IPS-18a (cell line): ENCODE results near the gene UBAP1L.
"Not testable (repeated sequence)": the region's sequence is repeated elsewhere in the genome, so short reads cannot be mapped to it uniquely, and the experiment has no call there.

Source experiments
- H3K27ac ChIP-seq: one replicate; pipeline ENCODE4 v1.5.1; 2013; ENCODE audit warnings: low read length
- H3K27me3 ChIP-seq: one replicate; pipeline ENCODE4 v1.6.1; 2013; ENCODE audit warnings: mild to moderate bottlenecking, low read length; ENCODE audit not compliant: control insufficient read depth, insufficient read depth
- H3K36me3 ChIP-seq: one replicate; pipeline ENCODE4 v1.6.1; 2013; ENCODE audit warnings: low read depth, low read length; ENCODE audit not compliant: control insufficient read depth
- H3K4me1 ChIP-seq: one replicate; pipeline ENCODE4 v1.6.1; 2013; ENCODE audit warnings: low read depth, low read length; ENCODE audit not compliant: control insufficient read depth
- H3K4me3 ChIP-seq: one replicate; pipeline ENCODE4 v1.5.1; 2013; ENCODE audit warnings: low read length
- H3K9ac ChIP-seq: one replicate; pipeline ENCODE4 v1.6.1; 2013; ENCODE audit warnings: mild to moderate bottlenecking, low read length, moderate library complexity
- H3K9me3 ChIP-seq: one replicate; pipeline ENCODE4 v1.6.1; 2013; ENCODE audit warnings: low read depth, low read length; ENCODE audit not compliant: control insufficient read depth

UBAP1L gene

GRCh38 chr15:65079580-65079979, 35.4 kb downstream of the UBAP1L start:
- Histone ChIP-seq H3K9me3 (no peaks in the 10 kb centered on the region), H3K9ac (no peak overlapping the region), H3K4me1 (peaks cover 25% of the 10 kb centered on the region), H3K36me3 (no peaks in the 10 kb centered on the region), H3K27ac (no peak overlapping the region), H3K4me3 (no peak overlapping the region), H3K27me3 (no peaks in the 10 kb centered on the region)

DNA sequence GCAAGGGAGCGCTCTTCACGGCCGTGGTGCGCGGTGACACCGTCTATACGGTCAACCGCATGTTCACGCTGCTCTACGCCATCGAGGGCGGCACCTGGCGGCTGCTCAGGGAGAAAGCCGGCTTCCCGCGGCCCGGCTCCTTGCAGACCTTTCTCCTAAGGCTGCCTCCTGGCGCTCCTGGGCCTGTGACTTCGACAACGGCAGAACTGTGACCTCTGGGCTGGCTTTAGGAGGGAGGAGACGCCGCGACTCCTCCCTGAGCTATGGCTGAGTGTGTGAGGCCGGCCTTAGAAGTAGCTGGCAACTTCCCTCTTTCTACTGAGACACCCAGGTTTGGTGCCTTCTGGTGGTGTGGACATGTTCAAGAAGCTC, 37.0 kb downstream of the UBAP1L start:
- Histone ChIP-seq H3K9me3 (no peaks in the 10 kb centered on the region), H3K36me3 (no peaks in the 10 kb centered on the region), H3K27ac (no peak overlapping the region), H3K4me3 (no peak overlapping the region), H3K27me3 (no peaks in the 10 kb centered on the region), H3K9ac (no peak overlapping the region), H3K4me1 (peaks cover 9% of the 10 kb centered on the region)

DNA sequence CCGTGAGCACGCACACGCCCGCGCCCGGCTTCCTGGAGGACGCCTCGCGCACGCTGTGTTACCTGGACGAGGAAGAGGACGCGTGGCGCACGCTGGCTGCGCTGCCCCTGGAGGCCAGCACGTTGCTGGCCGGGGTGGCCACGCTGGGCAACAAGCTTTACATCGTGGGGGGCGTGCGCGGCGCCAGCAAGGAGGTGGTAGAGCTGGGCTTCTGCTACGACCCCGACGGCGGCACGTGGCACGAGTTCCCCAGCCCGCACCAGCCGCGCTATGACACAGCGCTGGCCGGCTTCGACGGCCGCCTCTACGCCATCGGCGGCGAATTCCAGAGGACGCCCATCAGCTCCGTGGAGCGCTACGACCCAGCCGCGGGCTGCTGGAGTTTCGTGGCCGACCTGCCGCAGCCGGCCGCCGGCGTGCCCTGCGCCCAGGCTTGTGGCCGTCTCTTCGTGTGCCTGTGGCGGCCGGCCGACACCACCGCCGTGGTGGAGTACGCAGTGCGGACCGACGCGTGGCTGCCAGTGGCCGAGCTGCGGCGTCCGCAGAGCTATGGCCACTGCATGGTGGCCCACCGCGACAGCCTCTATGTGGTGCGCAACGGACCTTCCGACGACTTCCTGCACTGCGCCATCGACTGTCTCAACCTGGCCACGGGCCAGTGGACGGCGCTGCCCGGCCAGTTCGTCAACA, 37.6 kb downstream of the UBAP1L start:
- Histone ChIP-seq H3K27me3 (no peaks in the 10 kb centered on the region), H3K27ac (no peak overlapping the region), H3K4me3 (no peak overlapping the region), H3K9ac (no peak overlapping the region), H3K36me3 (no peaks in the 10 kb centered on the region), H3K4me1 (peaks cover 4% of the 10 kb centered on the region), H3K9me3 (no peaks in the 10 kb centered on the region)

GRCh38 chr15:65076486-65077290, 38.3 kb downstream of the UBAP1L start, which contains the start of gene KBTBD13:
KBTBD13 (plus strand) TSS chr15:65076746; CDS start chr15:65076816, 70 bp downstream.
- no peak within 1 kb of the TSS for H3K9ac ChIP-seq
- H3K27me3 ChIP-seq, result no peaks in the 10 kb centered on the region
- H3K36me3 ChIP-seq, result no peaks in the 10 kb centered on the region
- H3K27ac ChIP-seq, result no peak within 1 kb of the TSS
- no peaks in the 10 kb centered on the region for H3K9me3 ChIP-seq
- H3K4me3 ChIP-seq, result no peak within 1 kb of the TSS
- no peaks in the 10 kb centered on the region for H3K4me1 ChIP-seq

DNA sequence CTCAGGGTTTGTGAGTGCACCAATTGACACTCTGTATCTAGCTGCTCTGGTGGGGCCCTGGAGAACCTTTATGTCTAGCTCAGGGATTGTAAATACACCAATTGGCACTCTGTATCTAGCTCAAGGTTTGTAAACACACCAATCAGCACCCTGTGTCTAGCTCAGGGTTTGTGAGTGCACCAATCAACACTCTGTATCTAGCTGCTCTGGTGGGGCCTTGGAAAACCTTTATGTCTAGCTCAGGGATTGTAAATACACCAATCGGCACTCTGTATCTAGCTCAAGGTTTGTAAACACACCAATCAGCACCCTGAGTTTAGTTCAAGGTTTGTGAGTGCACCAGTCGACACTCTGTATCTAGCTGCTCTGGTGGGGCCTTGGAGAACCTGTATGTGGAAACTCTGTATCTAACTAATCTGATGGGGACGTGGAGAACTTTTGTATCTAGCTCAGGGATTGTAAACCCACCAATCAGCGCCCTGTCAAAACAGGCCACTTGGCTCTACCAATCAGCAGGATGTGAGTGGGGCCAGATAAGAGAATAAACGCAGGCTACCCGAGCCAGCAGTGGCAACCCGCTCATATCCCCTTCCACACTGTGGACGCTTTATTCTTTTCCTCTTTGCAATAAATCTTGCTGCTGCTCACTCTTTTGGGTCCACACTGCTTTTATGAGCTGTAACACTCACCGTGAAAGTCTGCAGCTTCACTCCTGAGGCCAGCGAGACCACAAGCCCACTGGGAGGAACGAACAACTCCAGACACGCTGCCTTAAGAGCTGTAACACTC, 39.2 kb downstream of the UBAP1L start:
- H3K4me3 ChIP-seq, H3K9ac ChIP-seq, H3K4me1 ChIP-seq, H3K36me3 ChIP-seq, H3K9me3 ChIP-seq, H3K27me3 ChIP-seq, H3K27ac ChIP-seq: not testable (repeated sequence)

- not testable (repeated sequence) for H3K4me1 ChIP-seq, H3K36me3 ChIP-seq
Measured at GRCh38 chr15:65074946-65075345, 40.1 kb downstream of the UBAP1L start.

DNA sequence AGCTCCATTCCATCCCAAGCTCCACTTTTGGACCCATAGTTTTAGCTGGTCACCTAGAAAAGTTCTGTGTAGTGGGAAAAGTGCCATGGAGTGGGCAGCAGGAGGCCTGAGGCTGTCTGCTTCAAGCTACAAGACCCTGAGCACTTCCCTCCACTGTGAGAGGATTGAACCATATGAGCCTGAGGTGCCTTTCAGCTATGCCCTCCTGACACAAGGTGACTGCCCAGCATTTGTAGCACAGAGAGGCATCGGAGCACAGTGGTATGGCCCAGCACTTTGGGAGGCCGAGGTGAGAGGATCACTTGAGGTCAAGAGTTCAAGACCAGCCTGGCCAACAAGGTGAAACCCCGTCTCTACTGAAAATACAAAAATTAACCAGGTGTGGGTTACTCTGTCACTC, 42.4 kb downstream of the UBAP1L start:
- H3K4me1 ChIP-seq, result peaks cover 4% of the 10 kb centered on the region
- no peaks in the 10 kb centered on the region for H3K36me3 ChIP-seq
- H3K9me3 ChIP-seq, result no peaks in the 10 kb centered on the region
- H3K4me3 ChIP-seq, result no peak overlapping the region
- no peak overlapping the region for H3K27ac ChIP-seq
- no peak overlapping the region for H3K9ac ChIP-seq
- H3K27me3 ChIP-seq, result peaks cover under 1% of the 10 kb centered on the region

More at GRCh38 chr15:65074946-65075345, 40.1 kb downstream of the UBAP1L start:
- H3K4me3 ChIP-seq, H3K9ac ChIP-seq, H3K9me3 ChIP-seq, H3K27ac ChIP-seq, H3K27me3 ChIP-seq: not testable (repeated sequence)

- peaks cover 6% of the 10 kb centered on the region for H3K4me1 ChIP-seq
- H3K9ac ChIP-seq, result no peak overlapping the region
- H3K4me3 ChIP-seq, result no peak overlapping the region
- H3K27ac ChIP-seq, result no peak overlapping the region
- H3K27me3 ChIP-seq, result peaks cover 6% of the 10 kb centered on the region
- no peaks in the 10 kb centered on the region for H3K9me3 ChIP-seq
- no peaks in the 10 kb centered on the region for H3K36me3 ChIP-seq
Measured at GRCh38 chr15:65072027-65072426, 43.0 kb downstream of the UBAP1L start.

GRCh38 chr15:65071381-65071811, 43.6 kb downstream of the UBAP1L start:
- H3K27me3 ChIP-seq, result peaks cover 10% of the 10 kb centered on the region
- peaks cover 12% of the 10 kb centered on the region for H3K4me1 ChIP-seq
- no peaks in the 10 kb centered on the region for H3K9me3 ChIP-seq
- H3K36me3 ChIP-seq, result no peaks in the 10 kb centered on the region
- no peak overlapping the region for H3K27ac ChIP-seq
- H3K9ac ChIP-seq, result no peak overlapping the region
- H3K4me3 ChIP-seq, result no peak overlapping the region

GRCh38 chr15:65069779-65070546, 45.0 kb downstream of the UBAP1L start:
- Histone ChIP-seq H3K27me3 (peaks cover 10% of the 10 kb centered on the region), H3K27ac (no peak overlapping the region), H3K36me3 (no peaks in the 10 kb centered on the region), H3K4me1 (peaks cover 12% of the 10 kb centered on the region), H3K9me3 (no peaks in the 10 kb centered on the region), H3K9ac (no peak overlapping the region), H3K4me3 (no peak overlapping the region)

DNA sequence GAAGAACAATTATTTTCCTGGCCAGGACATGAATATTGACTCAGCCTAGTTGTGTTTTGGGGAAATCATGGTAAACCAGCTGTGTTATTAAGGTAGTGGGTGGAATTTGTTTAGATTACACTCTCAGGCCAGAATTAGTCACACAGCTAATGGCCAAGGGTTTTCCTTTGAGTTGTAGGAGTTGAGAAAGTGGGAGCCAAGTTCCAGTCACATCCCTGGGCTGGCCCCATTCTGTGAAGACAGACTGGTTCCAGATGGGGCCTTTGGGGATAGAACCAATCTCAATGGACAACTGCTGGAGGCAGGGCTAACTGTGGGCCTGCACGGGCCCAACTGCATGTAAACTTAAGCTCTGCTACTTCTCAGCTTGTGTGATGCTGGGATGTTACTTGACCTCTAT, 45.8 kb downstream of the UBAP1L start:
- H3K4me1 ChIP-seq, result peaks cover 12% of the 10 kb centered on the region
- no peak overlapping the region for H3K9ac ChIP-seq
- no peak overlapping the region for H3K27ac ChIP-seq
- H3K27me3 ChIP-seq, result peaks cover 10% of the 10 kb centered on the region
- H3K36me3 ChIP-seq, result no peaks in the 10 kb centered on the region
- H3K4me3 ChIP-seq, result no peak overlapping the region
- H3K9me3 ChIP-seq, result no peaks in the 10 kb centered on the region
